NCI-H187 treated with DMSO at 0.1 percent for 48 hours (cell line): ENCODE data around the gene WIPF2.

Experiments
- DNase-seq: peaks from one replicate; lab custom pipeline; 2025; lab: John Stamatoyannopoulos, UW

Gene WIPF2

GRCh38 chr17:40326014-40326831 lies 107.1 kb downstream of the WIPF2 start:
- DNase-seq, result no peak

GRCh38 chr17:40326832-40327199 lies 107.7 kb downstream of the WIPF2 start:
- DNase-seq, result no peak

- no peak for DNase-seq
Measured at GRCh38 chr17:40327244-40327729, 108.2 kb downstream of the WIPF2 start.

GRCh38 chr17:40327735-40328385 lies 108.8 kb downstream of the WIPF2 start:
- DNase-seq, result no peak

GRCh38 chr17:40328386-40328766 lies 109.3 kb downstream of the WIPF2 start:
- DNase-seq, result no peak

- DNase-seq, result no peak
Measured at GRCh38 chr17:40329839-40330794, 111.0 kb downstream of the WIPF2 start.

GRCh38 chr17:40330850-40331470 lies 111.9 kb downstream of the WIPF2 start:
- DNase-seq, result no peak

GRCh38 chr17:40331743-40332641 lies 112.9 kb downstream of the WIPF2 start:
- DNase-seq, result no peak
